Urinary bladder (tissue), 4 donors: ENCODE results near the gene ADAM10. TPM values are rescaled to one million over a fixed set of nuclear protein-coding genes. Genes with fewer than 3 reads are reported as not detected.
"Not testable (repeated sequence)": the region's sequence is repeated elsewhere in the genome, so short reads cannot be mapped to it uniquely, and the experiment has no call there.

Experiments used
- DNase-seq: peaks from one replicate; pipeline ENCODE4 v3.0.0-alpha.2; 2015; ENCODE audit errors: extremely low spot score
- H3K27ac ChIP-seq: one replicate; pipeline ENCODE4 v1.5.1; 2013; ENCODE audit warnings: low read depth, mild to moderate bottlenecking, moderate library complexity
- H3K36me3 ChIP-seq: one replicate; pipeline ENCODE4 v1.6.1; 2013; ENCODE audit warnings: mild to moderate bottlenecking, moderate library complexity; ENCODE audit not compliant: insufficient read depth
- H3K4me1 ChIP-seq: one replicate; pipeline ENCODE4 v1.6.1; 2013; ENCODE audit warnings: mild to moderate bottlenecking, moderate library complexity; ENCODE audit not compliant: insufficient read depth
- H3K4me3 ChIP-seq: one replicate; pipeline ENCODE4 v1.5.1; 2013; ENCODE audit warnings: low read depth, low read length
- WGBS: extraction: QIAGEN DNeasy Blood & Tissue Kit; methylation state at CpG from one replicate; pipeline ENCODE4 v1.1.7; 2013; 5-methylcytosine and 5-hydroxymethylcytosine counted together
- polyA plus RNA-seq: library from polyadenylated mRNA; stranded (reverse); fragments of 200-250 nt; gene quantifications from one replicate; pipeline ENCODE4 v1.2.3, GENCODE V29; 2013
- total RNA-seq: library from RNA; depleted of rRNA; stranded (reverse); fragments of >200 nt; gene quantifications from one replicate; pipeline ENCODE4 v1.2.3, GENCODE V29; 2014
- donor health status: healthy with polysubstance abuse.
- donor health status: healthy.

ADAM10 gene
- total and polyA plus RNA-seq, 2 donors: 45.6 to 207 TPM

DNA sequence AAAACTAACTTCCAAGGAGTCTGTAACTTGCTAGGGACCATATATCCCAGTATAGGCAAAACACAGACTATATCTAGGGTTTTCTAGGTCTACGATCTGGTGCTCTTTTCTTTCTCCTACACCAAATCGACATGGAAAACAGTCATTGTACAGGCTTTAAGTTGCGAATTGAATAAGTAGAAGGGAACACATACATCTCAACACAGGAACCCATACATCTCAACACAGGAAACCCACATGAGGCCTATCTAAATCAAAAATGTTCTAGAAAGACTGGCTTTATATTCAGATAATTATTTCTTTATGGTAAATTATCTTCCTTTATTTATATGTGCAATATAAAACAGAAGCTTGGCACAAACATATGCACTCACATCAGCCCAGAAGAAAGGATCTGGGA is 126.6 kb downstream of the ADAM10 start:
- DNase-seq: no peak
- WGBS: 95% methylated on average over 3 of the region's 3 CpGs
- H3K36me3 ChIP-seq: no peaks in the 10 kb centered on the region
- no peak overlapping the region for H3K27ac ChIP-seq
- H3K4me3 ChIP-seq: no peak overlapping the region
- H3K4me1 ChIP-seq: no peaks in the 10 kb centered on the region

DNA sequence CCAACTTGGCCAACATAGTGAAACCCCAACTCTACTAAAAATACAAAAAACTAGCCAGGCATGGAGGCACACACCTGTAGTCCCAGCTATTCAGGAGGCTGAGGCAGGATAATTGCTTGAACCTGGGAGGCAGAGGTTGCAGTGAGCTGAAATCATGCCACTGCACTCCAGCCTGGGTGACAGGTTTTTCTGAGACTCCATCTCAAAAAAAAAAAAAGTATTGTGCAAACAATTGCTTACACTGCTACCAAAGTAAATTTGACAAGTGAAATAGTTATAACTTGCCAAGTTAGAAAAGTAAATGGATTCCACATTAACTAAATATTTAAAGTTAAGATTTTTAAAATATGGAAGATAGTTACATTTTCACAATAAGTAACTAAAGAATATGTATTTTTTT is 129.2 kb downstream of the ADAM10 start:
- not testable (repeated sequence) for H3K36me3 ChIP-seq, H3K27ac ChIP-seq, H3K4me3 ChIP-seq, H3K4me1 ChIP-seq, DNase-seq

- no peak overlapping the region for H3K4me3 ChIP-seq
- H3K36me3 ChIP-seq: peaks cover 2% of the 10 kb centered on the region
- DNase-seq: no peak
- H3K4me1 ChIP-seq: no peaks in the 10 kb centered on the region
- 90% methylated on average over 1 of the region's 1 CpG for WGBS
- H3K27ac ChIP-seq: no peak overlapping the region
Observed at GRCh38 chr15:58616171-58616570, 133.3 kb downstream of the ADAM10 start.

- H3K36me3 ChIP-seq: peaks cover 4% of the 10 kb centered on the region
- 90% methylated on average over 6 of the region's 6 CpGs for WGBS
Observed at GRCh38 chr15:58611731-58612676, 137.5 kb downstream of the ADAM10 start.

DNA sequence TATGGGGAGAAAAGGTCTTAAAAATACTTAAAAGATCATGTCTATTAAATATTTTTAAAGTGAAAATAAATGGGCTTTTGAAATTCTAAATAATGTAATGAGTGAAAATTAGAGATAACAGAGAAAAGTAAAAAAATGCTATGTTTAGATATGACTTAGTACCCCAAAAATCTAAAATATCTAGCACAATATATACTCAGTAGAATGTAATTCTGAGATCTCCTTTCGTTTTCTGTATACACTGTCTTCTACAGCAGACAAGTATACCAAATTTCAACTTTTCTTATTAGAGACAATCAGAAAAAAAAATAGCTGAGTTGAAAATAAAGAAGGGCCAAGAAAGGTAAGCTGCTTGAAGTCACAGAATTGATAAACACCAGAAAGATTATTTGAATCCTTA is 140.8 kb downstream of the ADAM10 start:
- no peak overlapping the region for H3K4me3 ChIP-seq
- WGBS: 67% methylated on average over 1 of the region's 1 CpG
- H3K27ac ChIP-seq: no peak overlapping the region
- no peaks in the 10 kb centered on the region for H3K4me1 ChIP-seq
- no peak for DNase-seq
- peaks cover 1% of the 10 kb centered on the region for H3K36me3 ChIP-seq

More at GRCh38 chr15:58611731-58612676, 137.5 kb downstream of the ADAM10 start:
- Histone ChIP-seq H3K4me1 (no peaks in the 10 kb centered on the region), H3K27ac (no peak overlapping the region), H3K4me3 (no peak overlapping the region)
- DNase-seq: no peak

GRCh38 chr15:58608129-58608590 is 141.3 kb downstream of the ADAM10 start:
- no peak overlapping the region for H3K4me3 ChIP-seq
- H3K27ac ChIP-seq: no peak overlapping the region
- DNase-seq: no peak
- no peaks in the 10 kb centered on the region for H3K4me1 ChIP-seq
- peaks cover 1% of the 10 kb centered on the region for H3K36me3 ChIP-seq
- 76% methylated on average over 5 of the region's 5 CpGs for WGBS

- peaks cover 1% of the 10 kb centered on the region for H3K36me3 ChIP-seq
- H3K4me3 ChIP-seq: no peak overlapping the region
- DNase-seq: no peak
- no peak overlapping the region for H3K27ac ChIP-seq
- H3K4me1 ChIP-seq: no peaks in the 10 kb centered on the region
- 79% methylated on average over 4 of the region's 4 CpGs for WGBS
Observed at GRCh38 chr15:58606577-58607080, 142.9 kb downstream of the ADAM10 start.

DNA sequence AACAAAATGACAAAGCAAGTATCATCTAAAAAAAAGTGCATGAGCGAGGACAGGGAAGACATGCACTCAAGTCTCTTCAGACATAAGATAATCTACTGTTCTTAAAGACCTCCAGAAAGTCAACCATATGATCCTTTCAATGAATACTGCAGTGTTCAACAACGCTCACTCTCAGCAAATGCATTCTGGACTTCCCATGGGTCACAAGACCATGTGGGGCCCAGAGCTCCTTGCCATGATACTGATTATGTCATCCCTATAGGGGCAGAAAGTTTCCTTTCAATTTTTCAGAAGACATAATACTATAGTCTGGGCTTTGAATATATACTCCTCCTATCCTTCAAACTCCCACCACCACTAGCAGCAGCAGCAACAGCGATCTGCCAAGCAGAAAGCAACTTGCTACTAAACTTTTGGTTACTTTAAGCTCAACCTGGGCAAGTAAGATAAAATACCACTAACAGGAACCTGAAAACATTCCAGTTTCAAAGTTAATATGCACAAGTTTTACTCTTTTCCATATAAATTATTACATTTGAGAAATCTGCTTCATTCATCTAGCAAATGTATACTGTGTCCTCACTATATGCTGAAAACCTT is 143.5 kb downstream of the ADAM10 start:
- Histone ChIP-seq H3K4me3 (no peak overlapping the region), H3K4me1 (no peaks in the 10 kb centered on the region), H3K36me3 (peaks cover 1% of the 10 kb centered on the region), H3K27ac (no peak overlapping the region)
- DNase-seq: no peak
- WGBS: 98% methylated on average over 3 of the region's 3 CpGs

DNA sequence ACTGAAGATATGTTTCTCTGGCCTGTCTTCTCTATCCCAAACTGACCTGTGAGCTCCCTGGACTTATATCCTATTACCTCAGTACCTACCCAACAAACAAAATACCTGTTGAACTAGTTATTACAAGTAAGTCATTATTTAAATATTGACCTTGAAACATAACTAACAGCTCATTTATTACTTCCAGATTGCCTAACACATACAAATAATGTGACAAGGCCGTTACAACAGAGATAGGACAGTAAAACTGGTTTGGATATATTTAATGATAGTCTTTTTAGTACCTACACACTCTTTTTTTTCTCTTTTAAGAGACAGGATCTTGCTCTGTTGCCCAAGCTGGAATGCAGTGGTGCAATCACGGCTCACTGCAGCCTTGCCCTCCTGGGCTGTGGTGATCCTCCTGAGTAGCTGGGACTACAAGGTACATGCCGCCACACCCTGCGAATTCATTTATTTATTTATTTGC is 145.0 kb downstream of the ADAM10 start:
- no peak overlapping the region for H3K27ac ChIP-seq
- DNase-seq: no peak

DNA sequence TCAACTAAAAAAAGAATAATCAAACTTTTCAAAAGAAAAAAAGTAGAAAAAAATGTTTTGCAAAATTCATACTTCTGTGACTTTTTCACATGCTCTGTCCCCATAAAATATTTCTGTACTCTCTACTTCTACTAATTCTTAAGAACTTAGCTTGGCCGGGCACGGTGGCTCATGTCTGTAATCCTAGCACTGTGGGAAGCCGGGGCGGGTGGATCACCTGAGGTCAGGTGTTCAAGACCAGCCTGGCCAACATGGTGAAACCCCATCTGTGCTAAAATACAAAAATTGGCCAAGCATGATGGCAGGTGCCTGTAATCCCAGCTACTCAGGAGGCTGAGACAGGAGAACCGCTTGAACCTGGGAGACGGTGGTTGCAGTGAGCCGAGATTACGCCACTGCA is 145.6 kb downstream of the ADAM10 start:
- H3K36me3 ChIP-seq, H3K27ac ChIP-seq, DNase-seq, H3K4me3 ChIP-seq, H3K4me1 ChIP-seq: not testable (repeated sequence)
- 95% methylated on average over 8 of the region's 8 CpGs for WGBS

More for the DNA sequence above, 145.0 kb downstream of the ADAM10 start:
- no peaks in the 10 kb centered on the region for H3K4me1 ChIP-seq
- H3K4me3 ChIP-seq: no peak overlapping the region
- peaks cover 1% of the 10 kb centered on the region for H3K36me3 ChIP-seq
- 93% methylated on average over 4 of the region's 4 CpGs for WGBS

DNA sequence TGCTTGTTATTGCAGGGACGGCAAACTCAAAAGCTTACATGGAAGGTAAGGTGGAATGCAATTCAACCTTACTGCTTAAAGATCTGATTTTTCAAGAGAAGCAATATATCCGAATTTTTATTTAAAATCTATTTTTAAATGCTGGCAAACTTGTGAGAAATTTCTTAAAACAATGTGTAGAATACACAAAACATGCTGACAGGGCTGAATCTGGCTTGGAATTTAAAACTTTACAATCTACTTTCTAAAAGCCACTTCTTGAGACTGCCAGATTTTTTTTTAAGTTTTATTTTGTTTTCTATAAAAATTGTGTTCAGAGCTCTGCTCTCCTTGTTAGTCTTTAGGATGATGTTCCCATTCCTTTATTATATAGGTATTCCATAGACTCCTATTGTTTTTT is 146.7 kb downstream of the ADAM10 start:
- no peak for DNase-seq
- Histone ChIP-seq H3K4me1 (no peaks in the 10 kb centered on the region), H3K27ac (no peak overlapping the region), H3K36me3 (no peaks in the 10 kb centered on the region), H3K4me3 (no peak overlapping the region)
- 69% methylated on average over 2 of the region's 2 CpGs for WGBS

GRCh38 chr15:58598829-58599210 is 150.7 kb downstream of the ADAM10 start:
- no peak for DNase-seq
- Histone ChIP-seq H3K27ac (no peak overlapping the region), H3K36me3 (no peaks in the 10 kb centered on the region), H3K4me1 (no peaks in the 10 kb centered on the region), H3K4me3 (no peak overlapping the region)
- WGBS: 96% methylated on average over 4 of the region's 4 CpGs

DNA sequence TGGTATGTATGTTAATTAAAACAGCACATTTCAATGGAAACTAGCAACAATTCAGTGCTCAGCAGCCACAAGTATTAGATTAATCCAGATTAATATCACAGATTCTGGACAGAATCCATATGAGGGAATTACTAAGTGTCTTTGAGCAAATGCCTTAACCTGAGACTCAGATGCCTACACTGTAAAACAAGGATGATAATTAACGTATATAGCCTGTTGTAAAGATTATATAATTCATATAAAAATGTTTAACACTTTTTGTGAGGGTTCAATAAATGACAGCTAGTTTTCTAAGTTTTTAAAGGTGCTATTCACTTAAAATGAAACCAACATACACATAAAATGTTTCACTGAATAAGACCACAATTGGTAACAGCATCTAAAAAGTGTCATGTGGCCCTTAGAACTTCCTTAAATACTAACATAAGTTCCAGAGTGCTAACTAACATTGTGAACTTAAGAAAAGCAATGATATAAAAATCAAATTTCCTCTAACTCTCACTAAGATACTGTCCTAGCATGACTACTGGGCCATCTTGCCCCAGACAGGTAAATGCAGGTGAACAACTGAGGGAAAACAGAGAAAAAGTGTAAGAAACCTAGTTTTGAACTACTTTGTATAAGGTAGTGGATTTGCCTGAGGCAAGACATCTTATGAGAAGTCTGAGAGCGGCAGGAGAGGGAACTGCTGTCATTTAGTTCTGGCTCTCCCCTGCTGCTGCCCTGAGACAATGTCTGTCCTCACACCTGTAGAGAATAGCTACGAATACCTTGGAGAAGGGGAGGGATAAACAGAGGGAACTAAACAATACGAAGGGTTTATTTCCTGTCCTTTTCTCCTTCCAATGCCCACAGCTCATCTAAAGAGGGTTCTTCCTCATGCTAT is 151.3 kb downstream of the ADAM10 start:
- WGBS: 92% methylated on average over 4 of the region's 4 CpGs
- no peak for DNase-seq
- H3K36me3 ChIP-seq: no peaks in the 10 kb centered on the region
- H3K4me1 ChIP-seq: no peaks in the 10 kb centered on the region
- H3K27ac ChIP-seq: no peak overlapping the region
- H3K4me3 ChIP-seq: no peak overlapping the region
